GM18498 (cell line): ENCODE measurements around the gene DOCK7.
"Not testable (repeated sequence)": the region's sequence is repeated elsewhere in the genome, so short reads cannot be mapped to it uniquely, and the experiment has no call there.

Experiments
- ATAC-seq: cut with Tn5 transposase; IDR thresholded peaks from one replicate; pipeline ENCODE4 v1.9.1; 2021; ENCODE audit warnings: mild to moderate bottlenecking, moderate library complexity; ENCODE audit not compliant: unreplicated experiment

The DOCK7 gene

GRCh38 chr1:62687903-62688686 lies at the start of gene DOCK7:
DOCK7 (minus strand) TSS chr1:62688386; CDS start chr1:62688264, 122 bp downstream.
- peak; percentile 85 for ATAC-seq

- no peak for ATAC-seq
Observed at GRCh38 chr1:62735491-62736171, 47.4 kb upstream of the DOCK7 start.

GRCh38 chr1:62732331-62732730 lies 44.1 kb upstream of the DOCK7 start:
- no peak for ATAC-seq

- no peak for ATAC-seq
Observed at GRCh38 chr1:62728963-62729362, 40.8 kb upstream of the DOCK7 start.

- no peak for ATAC-seq
Observed at GRCh38 chr1:62727656-62728407, 39.6 kb upstream of the DOCK7 start.

- no peak for ATAC-seq
Observed at GRCh38 chr1:62726011-62726442, 37.8 kb upstream of the DOCK7 start.

- ATAC-seq: no peak
Observed at GRCh38 chr1:62725255-62725654, 37.1 kb upstream of the DOCK7 start.

GRCh38 chr1:62724430-62724829 lies 36.2 kb upstream of the DOCK7 start:
- ATAC-seq: no peak

GRCh38 chr1:62723883-62724282 lies 35.7 kb upstream of the DOCK7 start:
- ATAC-seq: no peak

- ATAC-seq: peak; percentile 78
Observed at GRCh38 chr1:62722796-62723195, 34.6 kb upstream of the DOCK7 start.

- ATAC-seq: no peak
Observed at GRCh38 chr1:62720946-62721554, 32.9 kb upstream of the DOCK7 start.

GRCh38 chr1:62718400-62718799 lies 30.2 kb upstream of the DOCK7 start:
- ATAC-seq: not testable (repeated sequence)

GRCh38 chr1:62717483-62717882 lies 29.3 kb upstream of the DOCK7 start:
- ATAC-seq: no peak

GRCh38 chr1:62716397-62716796 lies 28.2 kb upstream of the DOCK7 start:
- no peak for ATAC-seq

- ATAC-seq: no peak
Observed at GRCh38 chr1:62712336-62713243, 24.4 kb upstream of the DOCK7 start.

GRCh38 chr1:62707744-62708120 lies 19.5 kb upstream of the DOCK7 start:
- ATAC-seq: no peak

- no peak for ATAC-seq
Observed at GRCh38 chr1:62706985-62707743, 19.0 kb upstream of the DOCK7 start.

- ATAC-seq: not testable (repeated sequence)
Observed at GRCh38 chr1:62698161-62698560, 10.0 kb upstream of the DOCK7 start.

GRCh38 chr1:62694479-62694878 lies 6.3 kb upstream of the DOCK7 start:
- not testable (repeated sequence) for ATAC-seq
